NCI-H82 (cell line): Measurements from ENCODE around the gene RGCC.

ENCODE experiments used
- DNase-seq: peaks from one replicate; lab custom pipeline; 2025; lab: John Stamatoyannopoulos, UW

RGCC gene

GRCh38 chr13:41453620-41454019 is 3.7 kb upstream of the RGCC start:
- DNase-seq: no peak

DNA sequence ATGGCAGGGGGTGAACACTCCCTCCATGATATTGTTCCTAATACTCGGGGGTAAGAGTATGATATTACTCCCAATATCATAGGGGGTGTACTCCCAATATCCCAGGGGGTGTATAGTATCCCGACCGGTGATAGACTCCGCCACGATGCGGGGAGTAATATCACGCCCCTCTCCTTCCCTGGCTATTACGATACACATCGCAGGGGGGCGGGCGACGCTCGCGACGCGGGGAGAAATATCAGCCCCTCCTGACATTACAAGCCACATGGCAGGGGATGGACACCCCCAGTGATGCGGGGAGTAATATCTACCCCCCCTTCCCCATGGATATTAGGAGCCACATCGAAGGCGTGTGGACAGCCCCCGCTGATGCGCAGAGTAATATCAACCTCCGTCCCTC is 3.2 kb upstream of the RGCC start:
- no peak for DNase-seq

DNA sequence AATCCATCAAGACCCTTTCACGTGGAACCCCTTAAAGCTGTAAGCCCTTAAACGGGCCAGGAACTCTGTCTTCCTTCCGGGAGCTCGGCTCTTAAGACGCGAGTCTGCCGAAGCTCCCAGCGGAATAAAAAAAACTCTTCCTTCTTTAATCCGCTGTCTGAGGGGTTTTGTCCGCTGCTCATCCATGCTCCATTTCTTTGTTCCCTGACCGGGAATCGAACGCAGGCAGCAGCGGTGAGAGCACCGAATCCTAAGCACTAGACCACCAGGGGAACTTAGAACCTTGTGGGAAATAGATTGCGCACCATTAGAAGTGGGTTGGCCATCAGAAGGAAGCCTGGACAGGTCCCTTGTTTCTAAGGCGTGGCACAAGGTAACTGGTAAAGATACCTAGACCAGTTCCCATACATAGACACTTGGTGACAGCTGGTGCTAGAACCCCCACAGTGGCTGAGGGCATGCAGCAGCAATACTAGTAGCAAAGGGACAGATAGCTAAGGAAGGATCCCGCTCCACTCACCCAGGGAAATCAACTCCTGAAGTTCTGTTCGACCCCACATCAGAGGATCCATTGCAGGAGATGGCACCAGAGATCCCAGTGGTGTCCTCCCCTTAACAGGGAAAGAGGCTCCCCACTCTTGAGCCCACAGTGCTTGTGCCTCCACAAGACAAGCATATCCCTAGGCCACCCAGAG is 1.5 kb upstream of the RGCC start:
- peak; percentile 68 for DNase-seq

DNA sequence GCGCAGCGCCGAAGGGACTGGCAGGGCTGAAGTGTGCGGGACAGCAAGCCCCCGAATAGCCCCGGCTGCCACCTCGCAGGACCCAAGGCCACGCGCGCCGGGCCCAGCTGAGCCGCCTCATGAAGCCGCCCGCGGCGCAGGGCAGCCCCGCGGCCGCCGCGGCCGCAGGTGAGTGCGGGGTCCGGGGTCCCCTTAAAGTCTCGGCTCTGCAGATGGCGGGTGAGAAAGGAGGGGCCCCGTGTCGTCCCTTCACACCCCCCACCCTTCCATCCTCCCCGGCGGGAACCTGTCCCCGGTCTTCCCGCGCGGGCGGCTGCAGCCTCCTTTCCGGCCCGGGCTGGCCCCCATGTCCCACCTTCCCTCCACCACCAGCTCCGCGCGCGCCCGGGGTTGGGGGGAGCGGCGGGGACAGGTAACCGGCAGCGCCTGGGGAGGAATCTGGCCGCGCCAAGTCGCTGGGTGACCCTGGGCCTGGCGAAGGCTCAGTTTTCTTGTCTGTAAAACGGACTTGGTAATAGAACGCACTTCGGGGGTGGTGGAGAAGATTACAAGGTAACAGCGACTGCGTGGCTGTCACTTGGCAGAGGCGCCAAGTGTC is 338 bp downstream of the RGCC start:
- DNase-seq: no peak

- peak; percentile 50 for DNase-seq
Observed at GRCh38 chr13:41458187-41458760, 924 bp downstream of the RGCC start.

DNA sequence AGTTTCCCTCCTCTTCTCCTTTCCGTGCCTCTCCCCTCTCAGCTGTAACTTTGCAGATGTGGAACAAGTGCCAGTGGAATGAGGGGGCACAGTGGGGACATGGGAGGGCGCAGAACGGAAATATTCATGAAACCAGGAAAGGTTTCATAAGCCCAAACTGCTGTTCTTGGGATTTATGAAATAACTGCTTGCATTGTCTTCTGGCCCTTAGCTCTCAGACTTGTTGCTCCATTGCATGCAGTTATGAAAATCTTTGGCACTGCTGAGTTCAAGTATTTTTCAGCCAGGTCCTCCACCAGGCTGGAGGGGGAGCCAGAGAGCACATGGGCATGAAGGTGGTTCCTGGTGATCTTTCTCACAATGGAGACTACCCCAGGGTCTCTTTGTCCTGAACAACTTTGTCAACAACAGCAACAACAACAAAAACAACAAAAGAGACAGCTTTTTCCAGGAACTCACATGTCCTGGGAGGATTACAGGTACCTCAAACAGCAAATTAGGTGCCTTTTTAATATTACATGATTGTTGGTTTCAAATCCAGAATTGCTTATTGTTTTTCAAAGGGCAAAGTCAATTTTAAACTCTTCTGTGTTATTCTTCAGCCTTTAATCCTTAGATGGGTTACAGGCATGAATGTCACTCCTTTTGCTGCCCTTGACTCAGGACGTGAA is 1.5 kb downstream of the RGCC start:
- DNase-seq: peak; percentile 62

DNA sequence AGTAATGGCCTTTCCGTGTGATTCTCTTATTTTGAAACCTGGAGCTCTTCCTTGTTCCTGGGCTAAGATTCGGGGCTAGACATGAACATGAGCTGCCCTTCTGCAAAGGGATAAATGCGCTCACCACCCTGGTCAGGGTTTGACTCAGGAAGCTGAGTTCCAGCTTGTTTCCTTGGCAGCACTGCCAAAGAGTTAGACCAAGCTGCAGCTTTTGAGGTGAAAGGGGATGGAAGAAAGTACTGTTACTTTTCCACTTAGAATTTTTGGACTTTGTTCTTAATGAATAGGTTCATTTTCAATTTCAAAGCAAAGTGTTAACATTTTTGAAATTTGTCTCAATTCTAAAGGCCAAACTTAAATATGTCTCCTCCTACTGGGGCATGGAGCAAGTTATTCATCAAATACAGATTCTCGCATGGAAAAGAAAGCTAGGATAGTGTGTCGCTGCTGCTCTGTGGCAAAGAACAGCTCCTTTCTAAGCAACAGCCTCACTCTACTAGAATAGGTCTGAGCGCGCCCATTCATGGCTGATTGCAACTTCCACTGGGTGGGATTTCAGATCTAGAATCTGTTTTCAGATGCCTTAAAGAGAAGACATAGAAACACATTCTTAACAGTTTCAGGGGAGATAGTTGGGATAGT is 2.2 kb downstream of the RGCC start:
- DNase-seq: no peak

GRCh38 chr13:41460074-41460465 is 2.7 kb downstream of the RGCC start:
- no peak for DNase-seq

GRCh38 chr13:41460930-41461329 is 3.6 kb downstream of the RGCC start:
- no peak for DNase-seq

DNA sequence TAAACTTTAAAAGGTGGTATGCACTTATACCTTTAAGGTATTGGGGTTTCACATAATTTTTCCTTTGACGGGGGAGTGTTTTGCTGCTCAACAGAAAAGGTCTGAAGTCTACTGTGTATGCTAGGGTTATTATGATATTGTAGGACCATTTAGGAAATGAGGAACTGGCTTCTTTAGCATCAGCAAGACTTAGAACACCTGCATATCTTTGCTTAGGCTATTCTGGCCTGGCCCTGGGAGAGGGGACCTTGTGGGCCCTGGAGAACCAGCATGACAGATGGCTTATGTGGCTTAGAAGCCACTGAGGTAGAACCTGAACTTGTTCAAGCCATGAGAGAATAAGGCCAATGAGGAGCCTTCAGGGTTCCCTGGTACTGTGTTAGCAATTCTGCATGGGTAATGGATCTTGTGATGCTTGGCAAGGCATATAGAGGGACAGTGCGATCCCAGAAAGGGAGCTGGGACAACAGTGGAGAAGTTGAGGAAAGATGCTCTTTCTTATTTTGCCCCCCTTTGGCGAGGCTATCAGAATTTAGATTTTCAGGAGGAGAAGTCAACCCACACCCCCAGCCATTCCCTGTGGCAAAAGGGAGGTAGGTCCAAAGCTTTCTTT is 4.3 kb downstream of the RGCC start:
- no peak for DNase-seq

GRCh38 chr13:41462427-41462826 is 5.1 kb downstream of the RGCC start:
- no peak for DNase-seq

DNA sequence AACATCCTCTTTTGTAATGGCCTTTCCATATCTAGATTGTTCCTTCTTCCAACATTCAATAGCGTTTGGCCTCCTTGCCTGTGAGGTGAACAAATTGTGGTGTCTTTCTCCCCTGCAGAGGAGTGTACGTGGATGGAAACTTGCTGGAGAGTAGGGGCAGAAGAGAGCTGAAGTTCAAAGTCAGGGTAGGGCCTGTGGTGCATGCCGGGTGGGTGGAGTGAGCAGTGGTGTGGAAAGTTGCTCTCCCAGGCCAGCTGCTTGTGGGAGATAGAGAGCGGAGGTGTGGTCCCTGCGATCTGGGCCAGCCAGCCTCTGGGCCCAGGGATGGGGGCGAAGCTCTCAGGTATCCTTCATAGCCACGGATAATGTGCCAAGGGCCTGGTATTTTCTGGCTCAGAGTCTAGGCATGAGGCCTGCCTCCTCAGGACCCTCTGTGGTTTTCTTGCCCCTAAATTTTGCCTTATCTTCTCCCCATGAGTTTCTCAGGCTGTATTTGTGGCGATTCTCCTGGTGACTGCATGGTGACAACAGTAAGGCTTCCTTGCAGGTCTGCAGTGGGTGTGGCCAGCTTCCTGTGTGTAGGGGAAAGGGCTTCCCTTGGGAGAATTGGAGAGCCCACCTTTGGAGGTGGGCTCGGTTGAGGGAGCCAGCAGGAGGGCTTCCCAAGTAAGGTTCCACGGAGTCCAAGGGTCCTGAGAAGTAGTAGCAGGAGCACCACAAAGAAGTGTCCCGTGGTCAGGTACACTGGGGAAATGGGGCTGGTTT is 6.7 kb downstream of the RGCC start:
- DNase-seq: no peak

DNA sequence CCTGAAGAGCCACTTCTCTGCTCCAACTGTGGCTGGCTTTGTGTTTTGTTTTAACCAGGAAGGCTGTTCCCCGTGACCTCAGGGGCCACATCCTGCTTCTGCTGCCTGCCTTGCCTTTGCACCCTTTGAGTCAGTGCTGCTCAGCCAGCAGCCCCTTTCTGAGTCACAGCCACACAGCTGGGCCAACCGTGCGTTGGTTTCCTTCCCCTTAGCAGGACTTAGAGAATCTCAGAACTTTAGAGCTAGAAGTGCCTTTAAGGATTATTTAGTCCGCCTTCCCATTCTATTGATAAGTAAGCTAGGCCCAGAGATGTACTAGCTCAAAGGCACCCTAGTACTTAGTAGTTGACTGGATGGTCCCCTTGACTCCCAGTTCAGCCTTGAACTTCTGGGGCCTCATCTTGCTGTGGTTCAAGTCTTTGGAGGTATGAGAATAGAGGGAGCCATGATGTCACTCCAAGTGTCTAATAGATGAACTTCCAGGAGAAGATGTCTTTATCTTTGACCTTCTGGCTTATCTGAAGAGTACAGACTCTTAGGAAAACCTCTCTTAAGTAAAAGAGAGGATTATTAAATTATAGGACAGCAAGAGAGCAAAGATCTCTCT is 8.0 kb downstream of the RGCC start:
- DNase-seq: peak; percentile 32

- DNase-seq: no peak
Observed at GRCh38 chr13:41465898-41466320, 8.6 kb downstream of the RGCC start.

DNA sequence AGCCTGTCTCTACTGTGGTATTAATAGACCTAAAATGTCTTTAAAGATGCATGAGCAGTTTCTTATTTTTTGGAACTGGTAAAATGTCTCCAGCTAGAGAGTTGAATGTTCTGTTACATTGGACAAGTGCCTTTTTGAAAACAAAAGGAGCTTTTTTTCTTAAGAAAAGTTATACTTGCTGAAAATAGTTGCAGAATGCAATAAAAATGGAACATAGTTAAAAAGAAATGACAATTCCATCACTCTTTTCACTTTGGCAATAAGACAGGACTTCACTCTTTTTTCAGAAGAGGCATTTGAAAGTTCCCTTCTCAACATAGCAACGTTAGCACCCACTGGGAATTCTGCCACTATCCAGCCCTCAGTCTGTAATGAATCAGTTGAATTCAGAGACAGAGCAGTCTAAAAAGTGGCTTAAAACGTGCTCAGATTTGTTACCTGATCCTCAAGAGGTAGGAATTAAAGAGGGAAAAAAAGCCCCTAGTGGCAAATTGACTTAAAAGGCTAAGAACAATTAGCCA is 10.1 kb downstream of the RGCC start:
- DNase-seq: peak; percentile 63

- DNase-seq: no peak
Observed at GRCh38 chr13:41468631-41469030, 11.3 kb downstream of the RGCC start.

DNA sequence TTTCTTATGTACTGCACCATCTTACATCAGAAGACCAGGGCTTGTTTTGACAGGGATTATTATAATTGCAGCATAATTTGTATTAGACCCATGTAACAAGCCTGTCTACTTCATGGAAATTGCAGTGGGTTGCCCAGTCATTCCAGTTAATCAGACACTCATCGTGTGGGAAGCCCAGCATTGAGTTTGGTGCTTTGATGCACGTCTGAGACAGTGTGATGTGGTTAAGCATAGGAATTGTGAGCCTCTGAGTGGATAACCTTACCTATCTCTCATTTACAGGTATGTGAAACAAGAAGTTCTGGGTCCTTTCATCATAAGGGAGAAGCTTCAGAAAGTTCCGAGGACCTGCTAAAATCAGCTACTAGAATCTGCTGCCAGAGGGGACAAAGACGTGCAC is 12.8 kb downstream of the RGCC start:
- no peak for DNase-seq

GRCh38 chr13:41471785-41472184 is 14.4 kb downstream of the RGCC start:
- DNase-seq: no peak

GRCh38 chr13:41487222-41487621 is 29.9 kb downstream of the RGCC start:
- no peak for DNase-seq

DNA sequence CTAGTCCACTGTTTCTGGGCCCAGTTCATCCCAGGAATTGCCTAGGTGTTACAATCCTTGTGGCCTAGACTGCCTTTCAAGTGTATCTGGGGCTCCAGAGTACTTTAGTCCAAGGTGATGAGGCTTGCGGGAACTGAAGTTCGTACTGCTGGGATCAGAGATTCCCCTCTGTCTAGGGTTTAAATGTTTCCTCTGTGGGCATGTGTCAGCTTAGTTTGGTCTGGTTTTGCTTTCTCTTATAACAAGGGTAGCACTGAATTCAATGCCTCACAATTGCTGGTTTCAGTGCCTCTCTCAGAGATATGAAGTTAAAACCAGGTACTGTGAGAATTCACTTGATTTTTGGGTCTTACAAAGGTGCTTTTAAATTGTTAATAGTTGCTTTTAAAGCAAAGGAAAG is 30.8 kb downstream of the RGCC start:
- no peak for DNase-seq
